Measurements from ENCODE around the gene PTTG1IP.

The PTTG1IP gene

DNA sequence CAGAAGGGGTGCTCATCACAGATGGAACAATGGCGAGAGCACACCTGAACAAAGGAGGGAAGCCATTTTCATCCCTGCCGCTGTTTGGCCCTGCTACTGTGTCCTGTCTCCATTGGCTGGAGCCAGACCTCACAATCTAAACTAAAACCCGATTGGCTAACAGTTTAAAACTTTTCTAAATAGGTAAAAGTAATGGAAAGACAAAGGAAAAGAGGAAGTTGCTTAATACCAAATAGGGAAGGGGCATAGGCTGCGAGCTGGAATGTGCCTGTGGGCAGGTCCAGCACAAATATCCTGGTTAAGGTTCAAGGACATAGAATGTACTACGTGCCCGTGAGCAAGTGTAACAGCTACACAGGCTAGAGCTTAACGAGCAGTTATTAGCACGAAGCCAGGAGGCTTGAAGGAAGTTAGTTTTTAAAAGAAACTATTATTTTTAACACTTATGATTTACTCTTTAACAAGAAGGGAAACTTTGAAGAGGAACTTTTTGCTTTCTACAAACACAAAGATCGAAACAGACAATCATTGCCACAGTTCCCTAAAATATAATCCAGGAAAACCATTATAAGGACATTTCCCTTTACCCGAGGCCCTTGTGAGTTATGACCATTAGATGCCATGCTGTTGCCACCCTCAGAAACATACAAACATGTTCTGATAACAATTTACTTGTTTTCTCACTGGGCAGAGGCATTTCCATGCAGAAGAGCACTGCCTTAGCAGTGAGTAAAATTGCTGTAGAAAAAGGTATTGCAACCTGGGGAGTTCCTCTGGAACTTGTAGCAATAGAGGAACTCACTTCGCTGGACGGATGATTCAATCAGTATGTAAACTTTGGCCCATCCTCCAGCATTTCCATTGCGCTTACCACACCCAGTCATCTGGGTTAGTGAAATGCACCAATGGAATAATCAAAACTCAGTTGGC lies 4.8 kb upstream of the PTTG1IP start:
- Histone ChIP-seq H4K20me1 (ENCODE audit: control insufficient read depth, insufficient read depth, low read depth, low read length) (no peaks in the 10 kb centered on the region), H3K4me2 (ENCODE audit: low read length) (peak overlapping the region; percentile 39; the same call in 1 of the 2 replicates), H3K9me3 (ENCODE audit: control insufficient read depth, insufficient read depth, low read length) (no peaks in the 10 kb centered on the region), H3K9me2 (replicated peaks; ENCODE audit: control insufficient read depth, low read length) (no peaks in the 10 kb centered on the region), H3K27ac (ENCODE audit: low read depth, low read length) (no peak overlapping the region), H3K36me3 (ENCODE audit: control insufficient read depth, low read length) (no peaks in the 10 kb centered on the region), H3K4me1 (ENCODE audit: control insufficient read depth, low read length) (peaks cover 49% of the 10 kb centered on the region), H3F3A (ENCODE audit: control insufficient read depth, insufficient read depth) (peaks cover 11% of the 10 kb centered on the region), H3K4me3 (ENCODE audit: low read length) (no peak overlapping the region), H3K27me3 (ENCODE audit: control insufficient read depth, low read length) (peaks cover 35% of the 10 kb centered on the region), H3K79me2 (ENCODE audit: control insufficient read depth, low read length) (no peaks in the 10 kb centered on the region; the same call in 1 of the 2 replicates)
- TF ChIP-seq, protein P1, sequence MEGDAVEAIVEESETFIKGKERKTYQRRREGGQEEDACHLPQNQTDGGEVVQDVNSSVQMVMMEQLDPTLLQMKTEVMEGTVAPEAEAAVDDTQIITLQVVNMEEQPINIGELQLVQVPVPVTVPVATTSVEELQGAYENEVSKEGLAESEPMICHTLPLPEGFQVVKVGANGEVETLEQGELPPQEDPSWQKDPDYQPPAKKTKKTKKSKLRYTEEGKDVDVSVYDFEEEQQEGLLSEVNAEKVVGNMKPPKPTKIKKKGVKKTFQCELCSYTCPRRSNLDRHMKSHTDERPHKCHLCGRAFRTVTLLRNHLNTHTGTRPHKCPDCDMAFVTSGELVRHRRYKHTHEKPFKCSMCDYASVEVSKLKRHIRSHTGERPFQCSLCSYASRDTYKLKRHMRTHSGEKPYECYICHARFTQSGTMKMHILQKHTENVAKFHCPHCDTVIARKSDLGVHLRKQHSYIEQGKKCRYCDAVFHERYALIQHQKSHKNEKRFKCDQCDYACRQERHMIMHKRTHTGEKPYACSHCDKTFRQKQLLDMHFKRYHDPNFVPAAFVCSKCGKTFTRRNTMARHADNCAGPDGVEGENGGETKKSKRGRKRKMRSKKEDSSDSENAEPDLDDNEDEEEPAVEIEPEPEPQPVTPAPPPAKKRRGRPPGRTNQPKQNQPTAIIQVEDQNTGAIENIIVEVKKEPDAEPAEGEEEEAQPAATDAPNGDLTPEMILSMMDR (IDR thresholded peaks at IDR 0.05; ENCODE audit: low read depth, low read length, poor library complexity, severe bottlenecking), result no peak
- TF ChIP-seq EZH2phosphoT487 (IDR thresholded peaks at IDR 0.05; ENCODE audit: borderline replicate concordance, low read length), result no peak

DNA sequence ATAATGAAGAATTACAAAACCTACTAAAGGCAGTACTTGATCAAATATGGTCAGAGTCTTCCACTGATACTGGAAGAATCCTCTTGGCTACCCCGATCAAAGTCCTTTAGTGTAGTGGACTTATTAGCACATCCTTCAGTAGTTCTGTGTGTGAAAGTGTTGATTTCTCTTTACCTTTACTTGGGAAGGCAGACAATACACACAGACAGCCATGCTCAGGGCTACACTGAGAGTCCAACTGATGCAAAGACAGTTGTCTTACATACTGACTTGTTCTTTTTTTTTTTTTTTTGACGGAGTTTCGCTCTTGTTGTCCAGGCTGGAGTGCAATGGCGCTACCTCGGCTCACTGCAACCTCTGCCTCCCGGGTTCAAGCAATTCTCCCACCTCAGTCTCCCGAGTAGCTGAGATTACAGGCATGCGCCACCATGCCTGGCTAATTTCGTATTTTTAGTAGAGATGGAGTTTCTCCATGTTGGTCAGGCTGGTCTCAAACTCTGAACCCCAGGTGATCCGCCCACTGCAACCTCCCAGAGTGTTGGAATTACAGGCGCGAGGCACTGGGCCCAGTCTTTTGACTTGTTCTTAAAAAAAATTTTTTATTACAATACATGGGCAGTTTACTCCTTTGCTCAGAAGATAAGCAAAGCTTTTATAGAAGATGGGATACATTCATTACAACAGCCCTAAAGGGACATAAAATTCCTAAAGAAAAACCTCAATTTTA lies 3.5 kb upstream of the PTTG1IP start:
- Histone ChIP-seq H3K9me3 (ENCODE audit: control insufficient read depth, insufficient read depth, low read length) (no peaks in the 10 kb centered on the region), H3K79me2 (ENCODE audit: control insufficient read depth, low read length) (peaks cover 12% of the 10 kb centered on the region), H4K20me1 (ENCODE audit: control insufficient read depth, insufficient read depth, low read depth, low read length) (peaks cover 4% of the 10 kb centered on the region; the same call in 1 of the 2 replicates), H3K27me3 (ENCODE audit: control insufficient read depth, low read length) (peaks cover 29% of the 10 kb centered on the region), H3K4me2 (ENCODE audit: low read length) (no peak overlapping the region), H3K27ac (ENCODE audit: low read depth, low read length) (no peak overlapping the region), H3K36me3 (ENCODE audit: control insufficient read depth, low read length) (no peaks in the 10 kb centered on the region), H3K4me3 (ENCODE audit: low read length) (no peak overlapping the region), H3K4me1 (ENCODE audit: control insufficient read depth, low read length) (peaks cover 51% of the 10 kb centered on the region), H3K9me2 (replicated peaks; ENCODE audit: control insufficient read depth, low read length) (no peaks in the 10 kb centered on the region), H3F3A (ENCODE audit: control insufficient read depth, insufficient read depth) (peaks cover 11% of the 10 kb centered on the region)
- no peak for TF ChIP-seq EZH2phosphoT487 (IDR thresholded peaks at IDR 0.05; ENCODE audit: borderline replicate concordance, low read length)
- TF ChIP-seq, protein P1 (IDR thresholded peaks at IDR 0.05; ENCODE audit: low read depth, low read length, poor library complexity, severe bottlenecking), result no peak

DNA sequence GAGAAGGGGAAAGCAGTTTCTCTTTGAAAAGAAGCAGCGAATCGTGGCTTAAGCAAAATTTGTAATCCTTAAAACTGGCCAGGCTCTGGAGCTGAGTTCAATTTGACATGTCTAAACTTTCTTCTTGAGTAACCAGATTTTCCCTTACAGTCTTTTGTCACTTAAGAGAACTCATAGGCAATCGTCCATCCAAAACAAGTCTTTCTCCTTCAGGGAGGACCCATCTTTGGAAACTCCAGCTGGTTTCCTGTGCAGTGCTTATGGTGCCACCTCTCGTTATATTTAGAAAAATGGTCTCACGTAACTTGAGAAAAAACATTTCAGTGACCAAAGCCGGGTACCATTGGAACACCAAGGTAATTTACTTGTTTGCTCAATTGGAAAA lies 1.8 kb upstream of the PTTG1IP start:
- H3K4me1 ChIP-seq (ENCODE audit: control insufficient read depth, low read length), result peaks cover 43% of the 10 kb centered on the region
- no peaks in the 10 kb centered on the region for H3K9me2 ChIP-seq (replicated peaks; ENCODE audit: control insufficient read depth, low read length)
- peaks cover 16% of the 10 kb centered on the region; the same call in 1 of the 2 replicates for H4K20me1 ChIP-seq (ENCODE audit: control insufficient read depth, insufficient read depth, low read depth, low read length)
- peak overlapping the region; percentile 91 for H3K4me3 ChIP-seq (ENCODE audit: low read length)
- H3K79me2 ChIP-seq (ENCODE audit: control insufficient read depth, low read length), result peaks cover 30% of the 10 kb centered on the region
- TF ChIP-seq, protein P1 (IDR thresholded peaks at IDR 0.05; ENCODE audit: low read depth, low read length, poor library complexity, severe bottlenecking), result no peak
- no peak for TF ChIP-seq EZH2phosphoT487 (IDR thresholded peaks at IDR 0.05; ENCODE audit: borderline replicate concordance, low read length)
- H3K4me2 ChIP-seq (ENCODE audit: low read length), result peak overlapping the region; percentile 98
- H3K9me3 ChIP-seq (ENCODE audit: control insufficient read depth, insufficient read depth, low read length), result no peaks in the 10 kb centered on the region
- H3K27ac ChIP-seq (ENCODE audit: low read depth, low read length), result no peak overlapping the region
- peaks cover 11% of the 10 kb centered on the region for H3F3A ChIP-seq (ENCODE audit: control insufficient read depth, insufficient read depth)
- H3K36me3 ChIP-seq (ENCODE audit: control insufficient read depth, low read length), result no peaks in the 10 kb centered on the region
- peaks cover 28% of the 10 kb centered on the region for H3K27me3 ChIP-seq (ENCODE audit: control insufficient read depth, low read length)
